Right lobe of liver (tissue), 4 donors: ENCODE results near the gene EARS2.

Experiments
- POLR2A ChIP-seq: fragments of 450-650 bp; IDR thresholded peaks from one replicate; pipeline ENCODE4 v1.6.1; 2017; ENCODE audit warnings: antibody characterized with exemption, mild to moderate bottlenecking
- TF ChIP-seq, protein P1 (sequence below), 4 donors: fragments of 200-600 bp in 3 of 4; fragments of 450-650 bp in 1 of 4; IDR thresholded peaks; one replicate each; pipeline versions ENCODE4 v1.5.1 to v1.8.0; 2016 to 2022; ENCODE audit warnings: antibody characterized with exemption in 4 of 4, mild to moderate bottlenecking in 2 of 4
- donor health status: DM: no; HTN: no; CAD: no.
- donor health status: DM: no; HTN: no; CAD: no.
- donor health status: DM: no; HTN: yes; CAD: no.

DNA sequence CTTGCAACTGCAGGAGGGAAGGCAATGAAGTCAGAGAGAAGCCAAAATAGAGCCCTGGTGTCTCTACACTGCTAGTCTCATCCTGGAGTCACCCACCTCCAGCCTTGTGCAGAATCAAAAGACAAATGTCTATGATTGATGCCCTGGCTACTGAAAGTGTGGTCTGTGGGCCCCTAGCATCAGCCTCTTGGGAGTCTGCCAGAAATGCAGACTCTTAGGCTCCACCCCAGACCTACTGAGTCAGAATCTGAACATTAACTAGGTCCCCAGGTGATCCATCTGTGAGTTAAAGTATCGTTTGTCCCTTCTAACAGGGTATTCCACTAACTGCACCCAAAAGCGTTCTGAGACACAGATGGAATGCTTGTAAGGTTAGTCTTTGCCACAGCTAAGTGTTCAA, 21.2 kb downstream of the EARS2 start:
- TF ChIP-seq, protein P1, sequence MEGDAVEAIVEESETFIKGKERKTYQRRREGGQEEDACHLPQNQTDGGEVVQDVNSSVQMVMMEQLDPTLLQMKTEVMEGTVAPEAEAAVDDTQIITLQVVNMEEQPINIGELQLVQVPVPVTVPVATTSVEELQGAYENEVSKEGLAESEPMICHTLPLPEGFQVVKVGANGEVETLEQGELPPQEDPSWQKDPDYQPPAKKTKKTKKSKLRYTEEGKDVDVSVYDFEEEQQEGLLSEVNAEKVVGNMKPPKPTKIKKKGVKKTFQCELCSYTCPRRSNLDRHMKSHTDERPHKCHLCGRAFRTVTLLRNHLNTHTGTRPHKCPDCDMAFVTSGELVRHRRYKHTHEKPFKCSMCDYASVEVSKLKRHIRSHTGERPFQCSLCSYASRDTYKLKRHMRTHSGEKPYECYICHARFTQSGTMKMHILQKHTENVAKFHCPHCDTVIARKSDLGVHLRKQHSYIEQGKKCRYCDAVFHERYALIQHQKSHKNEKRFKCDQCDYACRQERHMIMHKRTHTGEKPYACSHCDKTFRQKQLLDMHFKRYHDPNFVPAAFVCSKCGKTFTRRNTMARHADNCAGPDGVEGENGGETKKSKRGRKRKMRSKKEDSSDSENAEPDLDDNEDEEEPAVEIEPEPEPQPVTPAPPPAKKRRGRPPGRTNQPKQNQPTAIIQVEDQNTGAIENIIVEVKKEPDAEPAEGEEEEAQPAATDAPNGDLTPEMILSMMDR (IDR thresholded peaks at IDR 0.05) = no peak
- TF ChIP-seq POLR2A = no peak
